Endometrial microvascular endothelial cells (primary cell): Measurements from ENCODE around the gene TMEM183A. TPM values are rescaled to one million over a fixed set of nuclear protein-coding genes. Genes with fewer than 3 reads are reported as not detected.
"Not testable (repeated sequence)": the region's sequence is repeated elsewhere in the genome, so short reads cannot be mapped to it uniquely, and the experiment has no call there.

Experiments used
- in situ Hi-C: cut with HindIII; loops from 2 replicates; pipeline ENCODE4 v1.10.0; 2017; ENCODE audit warnings: low sequenced_read_pairs, low pct_unique_long_range_greater_than_20kb; ENCODE audit errors: inconsistent ontology term
- total RNA-seq: library from RNA; depleted of rRNA; stranded (reverse); fragments of >200 nt; gene quantifications from one replicate; pipeline ENCODE4 v1.2.3, GENCODE V29; 2015; ENCODE audit errors: inconsistent ontology term

The TMEM183A gene
- total RNA-seq, 1 donor from 2014 or later = 81.2 TPM

DNA sequence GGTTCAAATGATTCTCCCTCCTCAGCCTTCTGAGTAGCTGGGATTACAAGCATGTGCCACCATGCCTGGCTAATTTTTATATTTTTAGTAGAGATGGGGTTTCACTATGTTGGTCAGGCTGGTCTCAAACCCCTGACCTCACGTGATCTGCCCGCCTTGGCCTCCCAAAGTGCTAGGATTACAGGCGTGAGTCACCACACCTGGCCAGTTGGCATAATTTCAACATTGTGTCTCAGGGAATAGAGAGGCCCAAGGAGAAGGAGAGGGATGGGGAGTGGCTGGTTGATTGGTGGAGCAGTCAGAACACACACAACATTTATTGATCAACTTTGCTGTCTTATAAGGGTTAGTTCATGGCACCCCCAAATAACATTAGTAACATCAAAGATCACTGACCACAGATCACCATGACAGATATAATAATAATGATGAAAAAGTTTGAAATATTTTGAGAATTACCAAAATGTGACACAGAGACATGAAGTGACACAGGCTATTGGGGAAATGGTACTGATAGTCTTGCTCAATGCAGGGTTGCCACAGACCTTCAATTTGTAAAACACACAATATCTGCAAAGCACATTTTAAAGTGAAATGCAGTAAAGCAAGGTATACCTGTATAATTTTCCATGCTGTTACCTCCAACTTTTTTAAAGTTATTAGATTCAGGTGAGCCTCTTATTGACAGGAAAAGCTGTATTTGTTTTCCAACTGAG, 24.3 kb upstream of the TMEM183A start:
- in situ Hi-C loops = no loop called here

- in situ Hi-C loops = not testable (repeated sequence)
Observed at GRCh38 chr1:202986120-202986519, 21.1 kb upstream of the TMEM183A start.

- in situ Hi-C loops = no loop called here
Observed at GRCh38 chr1:202987255-202987654, 19.9 kb upstream of the TMEM183A start.

DNA sequence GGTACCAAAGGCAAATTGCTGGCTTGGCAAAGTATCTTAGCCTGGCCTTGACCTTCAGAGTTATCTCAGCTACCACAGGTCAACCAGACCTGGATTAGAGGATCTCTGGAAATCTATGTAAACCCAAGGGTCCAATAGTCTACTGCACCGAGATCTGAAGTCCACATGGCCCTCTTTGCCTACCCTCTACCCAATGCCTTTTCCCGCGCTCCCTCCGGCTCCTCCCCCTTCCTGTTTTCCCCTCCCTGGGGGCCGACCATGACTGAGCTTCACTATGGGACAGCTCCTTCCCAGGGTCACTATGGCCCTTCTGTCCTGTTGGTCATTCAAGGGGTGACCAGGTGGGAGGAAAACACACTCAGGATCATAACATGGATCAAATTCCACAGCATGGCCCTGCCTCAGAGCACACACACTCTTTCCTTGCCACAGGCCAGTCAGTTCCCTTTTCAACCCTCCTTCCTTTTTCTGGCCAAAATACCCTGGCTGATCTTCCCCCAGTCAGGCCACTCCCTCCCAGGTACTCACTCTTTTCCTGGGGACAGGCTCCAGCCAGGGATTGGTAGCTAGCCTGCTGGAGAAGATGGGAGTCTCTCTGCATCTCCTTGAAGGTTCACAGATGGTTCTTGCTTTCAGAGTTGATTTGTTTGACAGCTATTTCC, 19.1 kb upstream of the TMEM183A start:
- in situ Hi-C loops = no loop called here

- in situ Hi-C loops = no loop called here
Observed at GRCh38 chr1:202989879-202990278, 17.3 kb upstream of the TMEM183A start.

DNA sequence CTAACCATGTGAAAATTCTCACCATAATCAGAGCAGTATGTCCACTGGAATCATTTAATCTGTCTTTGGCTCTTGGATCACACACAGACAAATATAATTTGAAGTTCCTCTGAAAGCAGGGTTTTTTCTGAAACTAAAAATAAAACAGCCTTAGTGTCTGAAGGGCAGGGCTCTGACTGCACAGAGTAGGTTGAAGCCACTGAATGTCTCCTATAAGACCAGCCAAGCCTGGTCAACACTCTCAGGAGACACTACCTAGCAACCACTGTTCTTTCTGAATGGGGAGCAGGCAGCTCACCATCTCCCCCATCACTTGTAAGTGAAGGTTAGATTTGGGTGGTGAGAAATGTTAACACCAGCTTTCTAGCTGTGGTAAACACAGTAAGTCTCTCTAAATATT, 16.1 kb upstream of the TMEM183A start:
- in situ Hi-C loops = no loop called here

DNA sequence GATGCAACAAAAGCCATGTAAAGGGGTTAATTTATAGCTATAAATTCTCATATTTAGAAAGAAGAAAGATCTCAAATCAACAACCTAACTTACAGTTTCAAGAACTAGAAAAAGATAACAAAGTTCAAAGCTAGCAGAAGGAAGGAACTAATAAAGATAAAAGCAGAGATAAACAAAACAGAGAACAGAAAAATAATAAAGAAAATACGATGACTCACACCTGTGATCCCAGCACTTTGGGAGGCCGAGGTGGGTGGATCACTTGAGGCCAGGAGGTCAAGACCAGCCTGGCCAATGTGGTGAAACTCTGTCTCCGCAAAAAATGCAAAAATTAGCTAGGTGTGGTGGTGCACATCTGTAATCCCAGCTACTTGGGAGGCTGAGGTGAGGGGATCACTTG, 12.4 kb upstream of the TMEM183A start:
- in situ Hi-C loops = no loop called here

DNA sequence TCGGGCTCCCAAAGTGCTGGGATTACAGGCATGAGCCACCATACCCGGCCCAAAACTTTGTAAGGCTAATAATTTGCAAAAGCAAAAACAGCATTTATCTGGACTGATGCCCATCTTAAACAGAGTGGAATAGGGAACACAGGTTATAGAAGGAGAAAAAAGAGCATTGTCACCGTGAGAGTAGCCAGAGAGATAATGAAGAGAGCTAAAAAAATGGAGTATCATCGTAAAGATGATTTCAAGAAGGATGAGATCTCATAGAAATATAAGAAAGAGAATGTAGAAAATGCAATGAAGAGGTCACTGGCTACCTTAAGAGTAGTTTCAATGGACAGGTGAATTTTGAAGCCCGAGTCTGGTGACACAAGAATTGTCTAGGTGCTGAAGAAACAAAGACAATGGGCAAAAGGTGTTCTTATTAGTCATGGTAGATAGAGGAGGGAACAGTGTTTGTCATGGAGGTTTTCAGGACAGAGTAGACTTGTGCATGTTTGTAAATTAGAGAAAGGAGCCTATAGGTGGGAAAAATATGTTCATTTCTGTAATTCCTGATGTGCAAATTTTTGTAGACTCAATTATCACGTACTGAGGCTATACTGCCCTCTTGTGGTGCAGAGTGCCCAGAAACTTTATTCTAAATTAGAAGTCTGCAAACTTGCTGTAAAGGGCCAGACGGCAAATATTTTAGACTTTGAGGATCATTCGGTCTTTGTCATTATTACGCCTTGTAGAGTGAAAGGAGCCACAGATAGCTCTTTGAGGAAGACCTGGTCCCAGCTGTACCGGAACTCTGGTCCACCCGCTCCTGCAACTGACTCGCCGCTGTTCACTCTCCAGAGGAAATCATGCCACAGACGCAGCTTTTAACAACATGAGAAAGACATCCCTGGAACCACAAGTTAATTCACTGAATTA, 8.1 kb upstream of the TMEM183A start:
- in situ Hi-C loops = no loop called here

GRCh38 chr1:203000217-203000944, 6.8 kb upstream of the TMEM183A start:
- in situ Hi-C loops = no loop called here

DNA sequence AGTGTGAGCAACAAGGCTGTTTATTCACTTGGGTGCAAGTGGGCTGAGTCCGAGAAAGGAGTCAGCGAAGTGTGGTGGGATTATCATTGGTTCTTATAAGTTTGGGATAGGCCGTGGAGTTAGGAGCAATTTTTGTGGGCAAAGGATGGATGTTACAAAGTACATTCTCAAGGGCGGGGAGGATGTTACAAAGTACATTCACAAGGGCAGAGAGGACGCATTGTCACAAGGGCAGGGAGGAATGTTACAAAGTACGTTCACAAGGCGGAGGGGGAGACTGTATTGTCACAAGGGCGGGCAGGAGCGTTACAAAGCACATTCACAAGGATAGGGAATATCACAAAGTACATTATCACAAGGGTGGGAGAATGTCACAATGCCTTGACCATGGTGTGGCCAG, 5.2 kb upstream of the TMEM183A start:
- in situ Hi-C loops = no loop called here

GRCh38 chr1:203002951-203003350, 4.2 kb upstream of the TMEM183A start:
- in situ Hi-C loops = no loop called here

- in situ Hi-C loops = not testable (repeated sequence)
Observed at GRCh38 chr1:203005395-203006142, 1.6 kb upstream of the TMEM183A start.

- in situ Hi-C loops = no loop called here
Observed at GRCh38 chr1:203009185-203009584, 2.0 kb downstream of the TMEM183A start.

DNA sequence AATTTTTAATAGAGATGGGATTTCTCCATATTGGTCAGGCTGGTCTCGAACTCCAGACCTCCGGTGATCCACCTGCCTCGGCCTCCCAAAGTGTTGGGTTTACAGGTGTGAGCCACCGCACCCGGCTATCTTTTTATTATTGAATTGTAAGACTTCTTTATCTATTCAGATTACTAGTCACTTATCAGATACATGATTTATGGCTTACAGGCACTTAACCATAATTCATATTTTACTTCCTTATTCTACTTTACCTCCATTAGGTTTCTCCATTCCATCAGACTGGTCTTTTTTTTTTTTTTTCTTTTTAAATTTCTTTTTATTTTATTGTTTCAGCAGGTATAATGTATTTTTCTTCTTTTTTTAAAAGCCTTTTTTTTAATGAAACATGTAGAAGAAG, 4.4 kb downstream of the TMEM183A start:
- in situ Hi-C loops = no loop called here

DNA sequence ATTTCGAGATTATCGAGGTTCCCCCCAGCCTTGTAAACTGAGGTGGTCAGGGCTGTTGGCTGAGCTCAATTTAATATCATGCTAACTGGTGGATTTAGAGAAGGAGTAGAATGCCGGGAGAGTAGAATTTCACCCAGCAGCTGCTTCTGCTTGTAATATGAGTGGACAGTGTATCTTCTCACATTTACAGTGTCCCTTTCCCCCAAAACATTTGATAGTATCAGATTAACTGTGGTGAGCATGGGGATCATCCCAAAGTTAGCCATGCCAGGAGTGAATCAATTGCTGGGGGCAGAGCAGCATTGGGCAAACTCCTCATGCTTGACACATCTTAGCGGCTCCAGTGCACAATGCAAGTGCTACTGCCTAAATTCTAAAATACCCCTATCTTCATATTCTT, 9.9 kb downstream of the TMEM183A start:
- in situ Hi-C loops = no loop called here

GRCh38 chr1:203017692-203018091, 10.5 kb downstream of the TMEM183A start:
- in situ Hi-C loops = no loop called here

DNA sequence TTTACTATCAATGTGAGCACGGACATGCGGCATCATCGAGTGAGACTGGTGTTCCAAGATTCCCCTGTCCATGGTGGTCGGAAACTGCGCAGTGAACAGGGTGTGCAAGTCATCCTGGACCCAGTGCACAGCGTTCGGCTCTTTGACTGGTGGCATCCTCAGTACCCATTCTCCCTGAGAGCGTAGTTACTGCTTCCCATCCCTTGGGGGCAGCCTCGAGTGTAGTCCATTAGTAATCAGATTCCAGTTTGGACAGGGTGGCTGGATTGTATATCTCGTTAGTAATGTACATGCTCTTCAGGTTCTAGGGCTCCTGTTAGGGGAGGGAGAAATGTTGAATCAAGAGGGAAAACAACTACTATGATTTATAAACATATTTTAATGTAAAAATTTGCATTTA, 15.7 kb downstream of the TMEM183A start:
- in situ Hi-C loops = not testable (repeated sequence)

GRCh38 chr1:203025686-203026030, 18.5 kb downstream of the TMEM183A start:
- in situ Hi-C loops = loop anchor here (25.0 kb wide), 1 partner anchor 112 kb away; the partner anchor contains the start of gene ADORA1
